Muscle of back (tissue), 11 donors: ENCODE measurements around the gene PHF19. TPM values are rescaled to one million over a fixed set of nuclear protein-coding genes. Genes with fewer than 3 reads are reported as not detected.

Source experiments
- DNase-seq, 3 donors: peaks; one replicate each; pipeline versions ENCODE4 v3.0.0 to v3.0.0-alpha.2; 2013
- polyA plus RNA-seq, 10 donors: library from polyadenylated mRNA; unstranded; fragments of 120-200 nt; gene quantifications; one replicate each; pipeline ENCODE4 v1.2.1, GENCODE V29; 2013; ENCODE audit not compliant: insufficient read length in 10 of 10

Gene PHF19
- polyA plus RNA-seq, 10 donors, result 29.9 to 40.5 (median 35.0) TPM

DNA sequence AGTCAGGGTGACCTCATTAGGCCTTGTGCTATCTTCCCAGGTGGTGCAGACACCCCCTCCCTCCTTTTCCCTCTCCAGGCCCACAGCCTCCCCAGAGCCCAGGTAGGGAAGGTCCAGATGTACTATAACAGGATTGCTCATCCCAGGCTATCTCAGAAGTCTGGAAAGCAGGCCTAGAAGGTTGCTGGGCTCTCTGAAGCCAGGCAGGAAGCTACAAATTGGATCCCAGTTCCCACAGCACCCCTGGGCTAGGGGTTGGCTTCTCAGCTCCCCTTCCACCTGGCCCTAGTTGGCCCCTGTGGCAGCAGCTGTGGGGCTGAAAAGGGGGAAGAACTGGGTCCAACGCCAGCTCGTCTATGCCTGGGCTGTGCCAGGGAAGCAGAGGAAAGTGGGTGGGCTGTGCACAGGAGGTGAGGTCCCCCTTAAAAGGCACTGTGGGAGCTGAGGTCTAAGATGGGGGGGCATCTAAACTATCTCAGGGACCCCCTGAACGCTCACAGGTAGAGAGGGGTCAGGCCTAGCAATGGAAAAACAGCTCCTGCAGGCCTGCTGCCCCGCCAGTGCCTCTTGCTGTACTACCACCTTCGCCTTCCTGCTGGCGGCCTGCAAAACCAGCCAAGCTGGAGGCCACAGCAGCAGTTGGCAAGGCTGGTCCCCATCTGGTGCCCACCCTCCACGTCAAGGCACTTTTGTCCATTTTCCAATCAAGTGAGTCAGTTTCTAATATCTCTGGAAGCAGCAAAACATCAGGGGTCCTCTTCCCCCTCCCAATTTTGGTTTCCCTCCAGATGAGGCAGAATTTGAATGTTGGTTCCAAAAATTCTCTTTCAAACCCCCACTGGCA, 20.9 kb downstream of the PHF19 start:
- DNase-seq, result no peak

DNA sequence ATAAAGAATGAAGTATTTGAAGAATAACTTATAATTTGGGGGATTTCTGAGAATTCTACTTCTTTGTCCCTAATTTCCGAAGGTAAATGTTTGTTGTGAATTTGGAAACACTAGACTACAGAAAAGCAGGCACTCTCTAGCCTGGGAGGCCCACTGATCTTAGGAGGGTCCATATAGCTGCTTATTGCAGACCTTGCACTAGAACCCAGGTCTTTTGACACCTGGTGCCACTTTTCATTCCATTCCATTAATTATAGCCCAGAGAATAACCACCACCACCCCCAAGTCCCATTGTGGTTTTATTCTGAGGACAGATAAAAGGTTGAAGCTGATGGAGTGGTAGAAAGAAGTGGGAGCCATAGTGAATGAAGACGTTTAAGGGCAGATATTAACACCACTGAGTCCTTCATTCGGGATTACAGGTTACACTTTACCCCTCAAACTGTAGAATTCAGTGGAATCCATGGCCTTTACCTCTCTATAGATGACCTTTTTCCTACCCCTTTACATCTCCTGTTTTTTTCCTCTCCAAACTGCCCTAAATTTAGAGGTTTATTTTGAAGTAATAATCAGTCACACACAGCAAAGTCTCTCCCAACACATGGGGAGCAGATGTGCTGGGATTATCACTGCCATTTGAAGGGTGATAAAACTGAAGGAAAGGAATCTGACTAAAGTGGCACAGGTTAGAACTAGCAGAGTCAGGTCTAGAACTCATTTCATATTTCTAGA, 22.2 kb downstream of the PHF19 start:
- DNase-seq, result no peak

DNA sequence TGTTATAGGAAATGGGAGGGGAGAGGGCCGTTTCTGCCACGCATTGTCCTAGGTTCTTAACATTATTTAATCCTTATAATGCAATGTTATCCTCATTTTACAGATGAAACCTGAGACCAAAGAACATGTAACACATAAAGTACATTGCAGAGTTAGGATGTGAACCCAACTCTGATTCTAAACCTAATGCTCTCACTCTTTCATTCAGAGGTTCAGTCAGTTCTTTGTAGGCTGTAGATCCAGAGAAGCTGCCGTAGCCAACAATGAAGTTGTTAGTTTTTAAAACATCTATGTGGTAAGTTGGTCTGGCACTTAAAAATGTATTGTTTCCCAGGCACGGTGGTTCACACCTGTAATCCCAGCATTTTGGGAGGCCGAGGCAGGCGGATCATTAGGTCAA, 23.8 kb downstream of the PHF19 start:
- DNase-seq, result no peak

DNA sequence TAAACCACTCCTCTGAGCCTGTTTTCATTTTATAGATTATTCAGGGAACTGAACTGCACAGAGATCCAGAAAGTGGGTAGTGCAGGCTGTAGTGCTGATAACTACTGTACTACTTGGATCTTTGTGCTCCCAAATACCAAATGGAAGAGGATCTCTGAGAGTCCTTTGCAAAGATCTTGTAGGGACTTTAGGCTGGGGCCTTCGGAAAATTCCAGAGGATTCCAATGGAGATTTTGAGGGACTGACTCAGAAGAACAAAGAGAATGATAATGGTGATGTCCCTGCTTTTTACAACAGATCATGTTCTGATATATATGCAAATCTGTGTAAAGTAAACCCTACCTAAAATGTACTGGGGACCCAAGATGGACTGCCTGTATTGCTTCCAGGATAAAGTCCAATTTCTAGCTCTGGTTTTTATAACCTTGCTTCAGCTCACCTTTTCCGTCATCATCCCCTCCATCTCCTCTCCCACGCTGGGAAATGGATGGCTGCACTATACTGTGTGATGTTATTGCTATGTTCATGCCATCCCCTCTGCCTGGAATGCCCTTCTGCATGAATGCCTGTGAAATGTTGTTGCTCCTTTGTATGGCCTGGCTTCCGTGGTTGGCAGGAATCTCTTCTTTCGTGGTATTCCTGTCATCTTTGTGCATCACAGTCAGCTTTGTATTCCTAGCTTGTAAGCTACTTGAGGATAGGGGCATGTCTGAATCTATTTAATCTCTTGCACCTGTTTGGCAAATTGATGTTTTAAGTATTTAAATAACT, 24.6 kb downstream of the PHF19 start:
- DNase-seq, result no peak

DNA sequence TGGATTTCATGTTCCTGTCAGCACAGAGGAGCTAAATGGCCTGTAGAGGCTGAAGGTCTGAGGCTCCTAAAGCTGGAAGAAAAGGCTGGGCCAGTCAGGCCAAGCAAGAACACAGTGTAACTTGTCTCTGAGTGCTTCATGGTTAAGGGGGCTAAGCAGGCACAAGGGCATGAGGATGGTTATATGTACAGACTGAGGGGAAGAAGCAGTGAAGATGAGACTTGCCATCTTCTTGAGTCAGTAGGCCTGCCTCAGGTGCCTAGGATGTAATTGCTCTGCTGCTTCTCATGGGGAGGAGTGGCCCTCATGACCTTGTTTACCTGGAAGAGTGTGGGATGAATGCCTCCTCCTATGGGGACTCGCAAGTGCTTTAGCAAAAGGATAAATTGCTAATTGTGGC, 25.5 kb downstream of the PHF19 start:
- no peak for DNase-seq

DNA sequence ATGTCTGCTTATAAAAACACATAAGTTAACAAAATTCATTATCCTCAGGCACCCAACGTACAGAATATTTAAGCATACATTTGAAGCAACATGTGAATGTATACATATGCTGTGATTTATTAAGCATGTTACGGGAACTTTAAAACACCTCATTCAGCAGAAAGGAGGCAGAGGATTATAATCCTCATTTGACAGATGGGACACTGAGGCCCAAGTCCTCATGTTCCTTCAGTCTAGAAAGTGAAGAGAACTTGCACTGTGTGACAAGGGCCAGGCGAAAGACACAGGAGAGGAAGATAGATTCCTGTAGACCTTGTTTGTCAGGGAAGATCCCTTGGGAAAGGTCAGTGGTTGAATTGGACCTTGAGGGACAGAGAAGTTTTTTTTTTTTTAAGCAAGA, 26.7 kb downstream of the PHF19 start:
- DNase-seq, result no peak

DNA sequence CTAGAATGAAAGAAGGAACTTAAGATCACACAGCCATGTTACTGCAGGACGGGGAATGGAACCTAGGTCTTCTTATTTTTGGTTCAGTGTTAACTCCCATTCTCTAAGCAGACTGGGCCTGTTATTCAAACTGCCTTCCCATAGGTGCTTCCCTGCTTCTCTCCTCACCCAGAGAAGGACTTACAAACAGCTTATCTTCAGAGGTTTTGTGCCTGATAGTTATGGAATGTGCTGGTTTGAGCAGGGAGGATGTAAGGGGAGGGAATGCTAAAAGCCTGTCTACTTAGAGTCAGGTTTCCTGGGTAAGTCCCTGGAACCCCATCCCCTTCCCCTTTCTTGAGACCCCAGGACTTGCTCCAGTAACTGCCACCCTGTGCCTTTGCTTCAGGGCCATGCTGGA, 30.1 kb downstream of the PHF19 start:
- DNase-seq, result no peak

DNA sequence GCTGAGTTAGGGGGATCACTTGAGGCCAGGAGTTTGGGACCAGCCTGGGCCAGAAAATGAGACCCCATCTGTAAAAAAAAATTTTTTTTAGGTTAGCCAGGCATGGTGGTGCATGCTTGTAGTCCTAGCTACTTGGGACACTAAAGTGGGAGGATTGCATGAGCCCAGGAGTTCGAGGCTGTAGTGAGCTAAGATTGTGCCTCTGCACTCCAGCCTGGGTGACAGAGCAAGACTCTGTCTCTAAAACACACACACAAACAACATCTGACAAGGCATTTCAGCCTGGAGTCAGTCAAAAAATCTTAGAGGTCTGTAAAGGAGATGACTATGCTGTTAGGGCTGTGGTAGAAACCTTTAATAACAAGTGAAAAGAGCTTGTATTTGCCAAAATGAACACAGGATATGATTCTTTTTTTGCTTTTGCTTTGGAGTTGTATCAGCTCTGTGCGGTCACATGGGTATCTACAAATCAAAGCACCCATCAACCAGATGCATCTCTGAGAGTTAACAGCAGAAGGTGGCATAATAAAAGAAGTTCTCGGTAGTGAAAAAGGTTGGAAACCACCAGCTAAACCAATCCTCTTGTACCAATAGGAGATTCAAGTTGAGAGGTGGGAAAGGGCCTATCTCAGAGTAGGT, 30.6 kb downstream of the PHF19 start:
- no peak for DNase-seq

DNA sequence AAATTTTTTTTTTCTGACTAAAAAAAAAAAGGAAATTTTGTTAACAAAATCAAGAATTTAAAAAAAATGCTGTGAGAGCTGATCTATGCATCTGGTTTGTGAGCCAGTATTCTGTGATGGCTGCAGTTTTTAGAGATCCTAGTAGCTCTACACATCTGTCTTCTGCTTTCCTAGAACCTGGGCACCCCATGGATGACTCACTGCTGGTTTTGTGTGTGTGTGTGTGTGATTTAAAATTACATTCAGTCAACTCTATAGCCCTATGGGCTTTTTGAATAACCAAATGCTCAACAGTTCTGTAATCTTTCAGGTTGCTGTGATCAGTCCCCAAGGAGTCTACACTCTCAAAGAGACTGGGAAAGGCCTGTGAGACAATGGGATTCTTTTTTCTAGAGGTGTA, 31.7 kb downstream of the PHF19 start:
- DNase-seq, result no peak

DNA sequence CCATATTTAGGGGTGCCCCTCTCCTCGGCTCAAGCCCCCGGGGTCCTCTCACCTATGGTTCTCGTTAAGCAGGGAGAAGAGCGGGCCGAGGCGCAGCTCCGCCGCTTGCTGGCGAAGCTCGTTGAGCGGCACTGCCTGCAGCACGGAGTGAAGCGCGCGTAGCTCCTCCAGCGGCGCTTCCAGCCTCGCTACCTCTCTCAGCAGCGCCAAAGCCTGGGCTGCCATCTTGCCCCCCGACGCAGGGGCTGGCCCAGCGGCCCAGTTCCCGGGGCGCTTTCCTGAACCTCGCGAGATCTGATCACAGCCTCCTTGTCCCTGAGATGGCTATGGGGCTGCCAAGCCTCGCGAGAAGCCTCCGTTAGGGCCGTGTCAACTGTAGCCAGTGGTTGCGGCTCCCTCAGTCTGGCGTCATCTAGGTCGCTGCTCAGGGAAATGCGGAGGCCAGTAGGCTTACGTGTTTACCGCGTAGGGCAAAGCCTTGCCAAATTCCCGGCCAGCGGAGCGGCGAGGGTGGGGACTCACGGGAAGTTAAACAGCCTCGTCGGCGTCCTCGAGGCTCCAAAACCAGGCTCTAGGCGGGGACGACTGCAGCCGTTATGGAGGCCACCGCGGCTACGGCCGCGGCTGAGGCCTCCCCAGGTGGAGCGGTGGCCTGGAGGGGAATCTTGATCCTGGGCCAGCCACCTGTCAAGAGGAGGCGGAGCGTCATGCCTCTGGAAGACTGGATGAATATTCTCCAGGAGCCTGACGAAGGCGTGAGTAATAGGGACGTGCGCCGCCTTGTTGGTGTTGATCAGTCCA, 34.1 kb downstream of the PHF19 start, which contains the start of gene PSMD5:
Gene PSMD5, minus strand, starts transcription at position 238 of the 801 bp plus-strand sequence. Its CDS starts 13 bp downstream, at position 225.
- peak; percentile 98 to 99 (median 99) for DNase-seq

DNA sequence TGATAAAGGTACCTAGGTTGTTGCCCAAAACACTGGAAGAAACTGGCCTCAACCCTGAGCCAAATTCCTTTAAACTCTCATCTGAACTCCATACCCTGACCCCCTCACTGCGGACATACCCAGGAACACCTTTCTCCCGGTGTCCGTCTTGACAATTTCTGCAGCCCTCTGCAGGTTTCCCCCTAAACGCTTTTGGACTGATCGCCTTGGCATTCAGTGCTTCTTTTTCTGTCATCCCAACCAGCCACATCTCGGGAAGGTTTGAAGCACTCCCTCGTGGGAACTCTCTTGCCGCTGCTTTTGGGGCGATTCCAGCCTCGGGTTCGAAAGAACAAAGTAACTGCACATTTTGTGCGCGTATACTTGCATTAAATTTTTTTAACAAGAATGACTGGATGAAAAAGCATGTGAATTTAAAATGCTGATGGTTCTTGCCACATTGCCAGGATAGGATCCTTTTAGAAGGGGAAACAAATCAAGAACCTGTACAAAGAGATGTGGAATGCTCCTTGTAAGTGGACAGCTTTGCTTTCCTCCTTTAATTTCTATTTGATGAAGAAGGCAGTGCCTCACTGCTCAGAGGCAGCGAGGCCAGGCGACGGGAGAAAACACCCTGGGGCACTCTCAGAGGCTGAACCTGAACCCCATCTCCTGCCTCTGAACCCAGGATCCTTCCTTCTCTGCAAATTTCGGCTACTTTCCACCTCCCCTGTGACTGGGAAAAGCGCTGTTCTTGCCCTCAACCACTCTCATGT, 34.9 kb downstream of the PHF19 start:
- peak in 1 of 3 donors; percentile 47 for DNase-seq

DNA sequence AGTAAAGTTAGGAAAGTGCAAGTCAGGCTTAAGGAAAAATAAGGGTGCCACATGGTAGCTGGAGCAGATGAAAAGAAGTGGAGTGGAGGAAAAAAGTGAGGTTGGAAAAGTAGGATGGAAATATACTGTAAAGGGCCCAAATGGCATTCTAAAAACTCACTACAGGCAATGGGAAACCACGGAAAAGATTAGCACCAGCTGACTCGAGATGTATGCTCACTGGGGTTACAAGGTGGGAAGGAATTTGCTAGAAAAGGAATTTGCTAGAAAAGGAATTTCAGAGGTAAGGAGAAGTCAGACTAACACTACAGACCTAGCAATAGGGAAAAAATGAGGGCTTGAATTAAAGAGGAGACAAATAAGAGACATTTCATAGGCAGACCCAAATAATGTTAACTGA, 37.8 kb downstream of the PHF19 start:
- no peak for DNase-seq

DNA sequence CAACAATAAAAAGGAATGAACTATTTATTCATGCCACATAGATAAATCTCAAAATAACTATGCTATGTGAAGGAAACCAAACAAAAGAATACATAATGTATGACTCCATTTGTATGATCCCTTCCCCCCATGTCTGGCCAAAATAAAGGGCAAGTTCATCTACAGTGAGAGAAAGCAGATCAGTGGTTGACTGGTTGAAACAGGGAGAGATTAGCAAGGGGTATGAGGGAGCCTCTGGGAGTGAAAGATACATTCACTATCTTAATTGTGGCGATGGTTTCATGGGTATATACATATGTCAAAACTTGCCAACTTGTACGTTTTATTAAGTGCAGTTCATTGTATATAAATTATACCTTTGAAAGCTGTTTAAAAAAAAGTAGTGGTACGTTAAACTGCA, 39.1 kb downstream of the PHF19 start:
- no peak for DNase-seq

DNA sequence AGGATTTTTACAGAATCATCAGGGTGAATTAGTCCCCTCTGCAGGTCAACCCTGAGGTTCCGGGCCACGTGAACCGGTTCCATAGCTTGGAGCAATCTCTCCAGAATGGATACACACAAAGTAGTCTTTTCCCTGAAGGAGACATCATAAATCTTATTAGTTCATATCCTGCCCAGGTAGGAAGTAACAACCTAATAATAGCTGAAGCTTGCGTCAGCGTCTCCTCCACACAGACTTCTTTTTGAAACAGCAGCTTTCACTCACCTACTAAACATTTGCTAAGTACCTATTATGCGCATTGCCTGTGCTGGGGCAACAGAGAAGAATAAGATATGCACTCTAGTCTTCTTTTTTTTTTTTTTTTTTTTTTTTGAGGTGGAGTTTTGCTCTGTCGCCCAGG, 43.7 kb downstream of the PHF19 start:
- no peak for DNase-seq

DNA sequence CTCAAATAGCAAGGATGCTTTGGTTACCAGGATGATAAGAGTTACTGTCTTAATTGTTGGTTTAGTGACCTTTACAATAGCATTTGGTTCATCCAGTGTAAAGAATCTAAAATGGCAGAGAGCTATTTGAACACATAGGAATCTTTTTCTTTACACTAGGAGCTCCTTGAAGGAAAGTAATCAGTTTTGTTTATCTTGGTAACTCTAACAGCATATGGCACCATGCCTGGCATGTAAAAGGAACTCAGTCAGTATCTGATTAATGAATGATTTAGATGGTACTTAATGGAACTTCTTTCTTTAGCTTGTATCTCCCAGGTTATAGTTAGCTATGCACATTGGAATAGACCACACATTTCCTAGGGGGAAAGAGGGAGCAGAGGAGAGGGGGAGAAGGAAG, 44.2 kb downstream of the PHF19 start:
- DNase-seq, result no peak

DNA sequence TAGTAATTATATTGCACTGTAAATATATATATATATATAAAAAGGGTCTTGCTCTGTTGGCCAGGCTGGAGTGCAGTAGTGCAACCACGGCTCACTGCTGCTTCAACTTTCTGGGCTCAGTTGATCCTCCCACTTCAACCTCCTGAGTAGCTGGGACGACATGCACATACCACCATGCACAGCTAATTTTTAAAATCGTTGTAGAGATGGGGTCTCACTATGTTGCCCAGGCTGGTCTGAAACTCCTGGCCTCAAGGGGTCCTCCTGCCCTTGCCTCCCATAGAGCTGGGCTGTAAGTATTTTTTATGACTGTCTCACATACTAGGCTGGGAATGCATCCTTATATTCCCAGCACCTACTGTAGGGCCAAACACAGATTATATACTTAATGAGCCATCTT, 46.1 kb downstream of the PHF19 start:
- DNase-seq, result no peak

DNA sequence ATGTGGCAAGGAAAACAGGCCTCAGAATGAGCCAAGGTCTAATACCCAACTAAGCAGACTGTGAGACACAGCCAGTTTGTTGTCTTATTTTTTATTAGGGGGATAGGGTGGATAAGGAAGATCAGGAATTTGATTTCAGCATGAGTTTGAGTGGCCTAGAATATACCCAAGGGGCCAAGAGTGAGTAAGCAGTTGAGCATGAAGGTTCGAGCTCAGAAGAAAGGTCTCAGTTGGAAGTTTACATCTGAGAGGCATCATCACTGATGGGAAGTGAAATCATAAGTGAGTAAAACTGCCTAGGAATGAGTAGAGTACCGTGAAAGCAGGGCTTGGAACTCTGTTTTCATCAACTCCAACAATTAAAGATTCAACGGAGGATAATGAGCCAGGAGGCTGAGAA, 46.8 kb downstream of the PHF19 start:
- no peak for DNase-seq

DNA sequence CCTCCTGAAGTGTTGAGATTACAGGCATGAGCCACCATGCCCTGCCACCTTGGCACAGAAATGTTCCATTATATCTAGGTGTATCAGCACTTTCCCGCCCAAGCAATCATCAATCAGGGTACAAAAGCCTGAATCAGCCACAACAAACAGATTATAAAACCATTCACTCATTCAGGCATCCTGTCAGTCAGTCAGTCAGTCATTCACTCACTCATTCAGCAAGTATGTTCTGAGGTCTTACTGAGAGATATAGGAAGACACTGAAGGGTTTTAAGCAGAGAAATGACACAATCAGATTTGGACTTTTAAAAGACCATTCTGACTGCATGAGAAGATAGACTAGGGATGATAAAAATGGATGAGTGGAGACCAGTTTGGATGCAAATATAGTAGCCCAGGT, 47.3 kb downstream of the PHF19 start:
- DNase-seq, result no peak

DNA sequence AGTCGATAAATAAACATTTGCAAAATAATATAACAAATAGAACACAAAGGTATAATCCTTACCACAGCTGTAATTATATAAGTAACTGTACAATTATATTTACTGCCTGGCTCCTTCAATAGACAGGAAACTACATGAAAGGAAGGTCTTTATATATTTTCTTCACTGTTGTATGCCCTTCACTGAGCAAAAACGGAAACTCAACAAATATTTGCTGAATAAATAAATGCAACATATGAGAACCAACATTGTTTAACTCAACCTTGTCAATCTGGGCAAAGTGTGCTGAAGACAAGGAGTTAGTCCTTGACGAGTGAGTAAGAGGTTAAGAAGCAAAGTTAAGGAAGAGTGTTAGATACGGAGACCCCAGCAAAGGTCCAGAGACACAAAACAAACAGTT, 56.9 kb downstream of the PHF19 start:
- no peak for DNase-seq

DNA sequence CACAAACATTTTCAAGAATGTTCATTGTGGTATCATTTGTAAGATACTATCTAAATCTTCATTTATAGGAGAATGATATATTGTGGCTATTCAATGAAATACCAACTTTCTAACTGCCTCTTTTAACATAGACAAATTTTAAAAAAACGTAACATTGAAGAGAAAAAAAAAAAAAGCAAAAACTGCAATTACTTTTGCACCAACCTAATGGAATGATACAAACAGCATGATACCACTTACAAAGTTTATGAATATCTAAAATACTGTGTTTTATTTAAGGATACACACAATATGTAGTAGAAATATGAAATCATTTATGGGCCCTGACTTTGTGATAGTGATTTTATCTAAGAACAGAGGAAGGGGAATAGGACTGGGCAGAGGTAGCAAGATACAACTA, 58.4 kb downstream of the PHF19 start:
- no peak for DNase-seq
